ENCODE measurements around the gene CENPU. TPM values are rescaled to one million over a fixed set of nuclear protein-coding genes. Genes with fewer than 3 reads are reported as not detected.

CENPU gene
- polyA plus RNA-seq, 1 donor from 2014 or later, result 13.0 TPM

DNA sequence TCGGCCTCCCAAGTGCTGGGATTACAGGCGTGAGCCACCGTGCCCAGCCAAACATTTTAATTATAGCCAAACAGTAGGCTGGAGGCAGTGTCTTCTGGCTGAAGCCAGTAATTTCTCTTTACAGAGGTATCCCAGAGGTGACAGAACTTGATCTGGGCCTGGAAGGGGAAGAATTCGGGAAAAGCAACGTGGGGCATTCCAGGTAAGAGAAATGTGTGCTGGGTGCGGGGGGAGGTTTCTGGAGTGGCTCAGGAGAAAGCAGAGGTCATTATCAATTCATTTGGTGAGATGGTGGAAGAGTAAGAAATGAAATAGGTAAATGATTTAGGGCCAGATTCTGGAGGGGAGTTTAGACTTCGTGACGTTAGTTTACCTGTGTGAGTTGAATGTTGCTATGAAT lies 82.0 kb downstream of the CENPU start:
- TF ChIP-seq REST (IDR thresholded peaks at IDR 0.05; ENCODE audit: borderline replicate concordance) (no peak), SMC3 (conservative IDR thresholded peaks at IDR 0.05; ENCODE audit: poor library complexity) (no peak), CTCF (IDR thresholded peaks at IDR 0.05; ENCODE audit: poor library complexity, severe bottlenecking) (no peak), MXI1 (conservative IDR thresholded peaks at IDR 0.05; ENCODE audit: poor library complexity, severe bottlenecking) (no peak), RAD21 (conservative IDR thresholded peaks at IDR 0.05) (no peak), POLR2AphosphoS5 (IDR thresholded peaks at IDR 0.05) (no peak), EP300 (conservative IDR thresholded peaks at IDR 0.05; ENCODE audit: poor library complexity, severe bottlenecking) (no peak), EZH2 (IDR thresholded peaks at IDR 0.05; ENCODE audit: borderline replicate concordance, insufficient read depth, low read length, poor library complexity, severe bottlenecking) (no peak), TAF1 (IDR thresholded peaks at IDR 0.05; ENCODE audit: low read depth) (no peak)
- Histone ChIP-seq H3K27ac (ENCODE audit: low read length) (no peak overlapping the region), H2AFZ (ENCODE audit: low read depth, low read length) (no peak overlapping the region), H3K79me2 (replicated peaks; ENCODE audit: insufficient read depth, low read length) (peaks cover 12% of the 10 kb centered on the region), H3K9ac (ENCODE audit: low read length) (no peak overlapping the region), H3K9me3 (ENCODE audit: low read length) (no peaks in the 10 kb centered on the region), H3K9me2 (ENCODE audit: insufficient read depth, low read length) (no peaks in the 10 kb centered on the region), H3K4me3 (ENCODE audit: low read length) (no peak overlapping the region), H3F3A (ENCODE audit: insufficient read depth, low read length, poor library complexity, severe bottlenecking) (no peaks in the 10 kb centered on the region), H3K36me3 (ENCODE audit: insufficient read depth, low read length) (no peaks in the 10 kb centered on the region), H3K4me2 (ENCODE audit: low read length) (no peak overlapping the region), H4K20me1 (ENCODE audit: insufficient read depth) (no peaks in the 10 kb centered on the region), H3K27me3 (ENCODE audit: insufficient read depth, low read depth, low read length) (no peaks in the 10 kb centered on the region)

GRCh38 chr4:184649971-184650855 lies 83.7 kb downstream of the CENPU start:
- Histone ChIP-seq H3K36me3 (ENCODE audit: insufficient read depth, low read length) (no peaks in the 10 kb centered on the region), H2AFZ (ENCODE audit: low read depth, low read length) (peak overlapping the region; percentile 98), H4K20me1 (ENCODE audit: insufficient read depth) (no peaks in the 10 kb centered on the region), H3K79me2 (replicated peaks; ENCODE audit: insufficient read depth, low read length) (peaks cover 29% of the 10 kb centered on the region), H3K4me2 (ENCODE audit: low read length) (peak overlapping the region; percentile 97), H3K9ac (ENCODE audit: low read length) (peak overlapping the region; percentile 96), H3F3A (ENCODE audit: insufficient read depth, low read length, poor library complexity, severe bottlenecking) (no peaks in the 10 kb centered on the region), H3K9me3 (ENCODE audit: low read length) (no peaks in the 10 kb centered on the region), H3K27me3 (ENCODE audit: insufficient read depth, low read depth, low read length) (no peaks in the 10 kb centered on the region), H3K4me3 (ENCODE audit: low read length) (peak overlapping the region; percentile 92), H3K9me2 (ENCODE audit: insufficient read depth, low read length) (no peaks in the 10 kb centered on the region), H3K27ac (ENCODE audit: low read length) (peak overlapping the region; percentile 83)
- TF ChIP-seq POLR2AphosphoS5 (IDR thresholded peaks at IDR 0.05) (no peak), EP300 (conservative IDR thresholded peaks at IDR 0.05; ENCODE audit: poor library complexity, severe bottlenecking) (peak; percentile 18), MXI1 (conservative IDR thresholded peaks at IDR 0.05; ENCODE audit: poor library complexity, severe bottlenecking) (peak; percentile 26), REST (IDR thresholded peaks at IDR 0.05; ENCODE audit: borderline replicate concordance) (no peak)
